ENCODE results near the gene CARD9. TPM values are rescaled to one million over a fixed set of nuclear protein-coding genes. Genes with fewer than 3 reads are reported as not detected.

Gene CARD9
- total and polyA plus RNA-seq, 2 experiments from 2014 or later = 0.11 to 0.60 TPM

- Histone ChIP-seq H3F3A (ENCODE audit: insufficient read depth) (peaks cover 8% of the 10 kb centered on the region), H3K4me3 (no peak overlapping the region), H3K9ac (no peak overlapping the region), H3K4me1 (ENCODE audit: insufficient read depth) (no peaks in the 10 kb centered on the region), H2AFZ (no peak overlapping the region), H4K20me1 (ENCODE audit: insufficient read depth) (no peaks in the 10 kb centered on the region), H3K27me3 (replicated peaks; ENCODE audit: insufficient read depth) (no peaks in the 10 kb centered on the region), H3K9me3 (ENCODE audit: low read depth) (no peaks in the 10 kb centered on the region), H3K79me2 (ENCODE audit: insufficient read depth) (no peaks in the 10 kb centered on the region), H3K4me2 (ENCODE audit: unreplicated experiment) (no peak overlapping the region), H3K9me2 (ENCODE audit: insufficient read depth) (no peaks in the 10 kb centered on the region), H3K27ac (no peak overlapping the region), H3K36me3 (ENCODE audit: low read depth) (no peaks in the 10 kb centered on the region)
- WGBS, 2 experiments (ENCODE audit: low coverage in 1 of 2, low lambda C conversion rate in 2 of 2, missing lambda C conversion rate in 2 of 2) = 63 to 76% methylated on average over 14 to 21 of the region's 21 CpGs
- TF ChIP-seq EZH2 (IDR thresholded peaks at IDR 0.05; ENCODE audit: insufficient read depth, poor library complexity, severe bottlenecking) (no peak), EZH2phosphoT487 (IDR thresholded peaks at IDR 0.05; ENCODE audit: insufficient read depth, low read depth) (no peak)
- DNase-seq = no peak
- in situ Hi-C loops (cut with MboI) = no loop called here
These were observed 55.2 kb downstream of the CARD9 start for GRCh38 chr9:136318111-136318775.

DNA sequence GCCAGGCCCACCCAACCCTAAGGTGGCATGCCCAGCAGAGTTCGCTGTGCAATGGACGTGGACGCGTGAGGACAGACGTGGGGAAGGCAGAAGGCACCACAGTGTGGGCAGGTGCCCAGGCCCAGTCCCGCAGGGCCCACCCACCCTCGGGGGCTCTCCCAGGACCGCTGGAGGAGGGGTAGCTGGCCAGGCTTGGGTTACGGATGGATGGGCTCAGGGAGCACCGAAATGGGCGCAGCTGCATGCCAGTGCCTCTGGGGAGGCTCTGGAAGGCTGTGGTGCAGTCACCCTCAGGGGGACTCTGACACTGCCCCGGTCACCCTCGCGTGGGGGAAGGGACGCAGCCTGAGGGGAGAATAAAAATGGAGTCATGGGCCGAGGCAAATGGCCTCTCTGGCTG is 55.8 kb downstream of the CARD9 start:
- Histone ChIP-seq H3K4me3 (no peak overlapping the region), H3K4me2 (ENCODE audit: unreplicated experiment) (no peak overlapping the region), H3F3A (ENCODE audit: insufficient read depth) (peaks cover 8% of the 10 kb centered on the region), H2AFZ (no peak overlapping the region), H3K9me3 (ENCODE audit: low read depth) (no peaks in the 10 kb centered on the region), H3K27me3 (replicated peaks; ENCODE audit: insufficient read depth) (no peaks in the 10 kb centered on the region), H3K9me2 (ENCODE audit: insufficient read depth) (no peaks in the 10 kb centered on the region), H3K4me1 (ENCODE audit: insufficient read depth) (no peaks in the 10 kb centered on the region), H4K20me1 (ENCODE audit: insufficient read depth) (no peaks in the 10 kb centered on the region), H3K27ac (no peak overlapping the region), H3K36me3 (ENCODE audit: low read depth) (no peaks in the 10 kb centered on the region), H3K9ac (no peak overlapping the region), H3K79me2 (ENCODE audit: insufficient read depth) (no peaks in the 10 kb centered on the region)
- in situ Hi-C loops (cut with MboI) = no loop called here
- WGBS, 2 experiments (ENCODE audit: low coverage in 1 of 2, low lambda C conversion rate in 2 of 2, missing lambda C conversion rate in 2 of 2) = 66 to 87% methylated on average over 14 to 16 of the region's 16 CpGs
- no peak for TF ChIP-seq EZH2 (IDR thresholded peaks at IDR 0.05; ENCODE audit: insufficient read depth, poor library complexity, severe bottlenecking)
- TF ChIP-seq EZH2phosphoT487 (IDR thresholded peaks at IDR 0.05; ENCODE audit: insufficient read depth, low read depth) = no peak
- DNase-seq = no peak

GRCh38 chr9:136316896-136317676 is 56.4 kb downstream of the CARD9 start:
- H3F3A ChIP-seq (ENCODE audit: insufficient read depth) = peaks cover 8% of the 10 kb centered on the region
- no peaks in the 10 kb centered on the region for H3K4me1 ChIP-seq (ENCODE audit: insufficient read depth)
- H3K4me3 ChIP-seq = no peak overlapping the region
- no peaks in the 10 kb centered on the region for H4K20me1 ChIP-seq (ENCODE audit: insufficient read depth)
- no peak for DNase-seq
- no peaks in the 10 kb centered on the region for H3K79me2 ChIP-seq (ENCODE audit: insufficient read depth)
- H3K27me3 ChIP-seq (replicated peaks; ENCODE audit: insufficient read depth) = no peaks in the 10 kb centered on the region
- WGBS, 2 experiments (ENCODE audit: low coverage in 1 of 2, low lambda C conversion rate in 2 of 2, missing lambda C conversion rate in 2 of 2) = 87 to 92% methylated on average over 13 of the region's 13 CpGs
- H3K4me2 ChIP-seq (ENCODE audit: unreplicated experiment) = no peak overlapping the region
- no peak overlapping the region for H2AFZ ChIP-seq
- H3K9me3 ChIP-seq (ENCODE audit: low read depth) = no peaks in the 10 kb centered on the region
- H3K27ac ChIP-seq = no peak overlapping the region
- no peak for TF ChIP-seq EZH2 (IDR thresholded peaks at IDR 0.05; ENCODE audit: insufficient read depth, poor library complexity, severe bottlenecking)
- no peak for TF ChIP-seq EZH2phosphoT487 (IDR thresholded peaks at IDR 0.05; ENCODE audit: insufficient read depth, low read depth)
- H3K9me2 ChIP-seq (ENCODE audit: insufficient read depth) = no peaks in the 10 kb centered on the region
- H3K9ac ChIP-seq = no peak overlapping the region
- in situ Hi-C loops (cut with MboI) = no loop called here
- H3K36me3 ChIP-seq (ENCODE audit: low read depth) = no peaks in the 10 kb centered on the region

DNA sequence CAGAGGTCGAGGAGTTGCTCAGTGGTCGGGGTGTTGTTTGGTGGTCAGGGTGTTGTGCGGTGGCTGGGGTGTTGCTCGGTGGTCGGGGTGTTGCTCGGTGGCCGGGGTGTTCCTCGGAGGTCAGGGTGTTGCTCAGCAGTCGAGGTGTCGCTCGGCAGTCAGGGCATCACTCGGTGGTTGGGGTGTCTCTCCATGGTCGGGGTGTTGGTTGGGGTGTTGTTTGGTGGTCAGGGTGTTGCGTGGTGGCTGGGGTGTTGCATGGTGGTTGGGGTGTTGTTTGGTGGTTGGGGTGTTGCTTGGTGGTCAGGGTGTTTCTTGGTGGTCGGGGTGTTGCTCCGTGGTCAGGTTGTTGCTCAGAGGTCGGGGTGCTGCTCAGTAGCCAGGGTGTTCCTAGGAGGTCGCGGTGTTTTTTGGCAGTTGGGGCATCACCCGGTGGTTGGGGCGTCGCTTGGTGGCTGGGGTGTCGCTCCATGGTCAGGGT is 57.2 kb downstream of the CARD9 start:
- Histone ChIP-seq H3K9ac (no peak overlapping the region), H3K27ac (no peak overlapping the region), H3K4me1 (ENCODE audit: insufficient read depth) (no peaks in the 10 kb centered on the region), H3K79me2 (ENCODE audit: insufficient read depth) (no peaks in the 10 kb centered on the region), H3K9me3 (ENCODE audit: low read depth) (no peaks in the 10 kb centered on the region), H2AFZ (no peak overlapping the region), H4K20me1 (ENCODE audit: insufficient read depth) (no peaks in the 10 kb centered on the region), H3K4me2 (ENCODE audit: unreplicated experiment) (no peak overlapping the region), H3K36me3 (ENCODE audit: low read depth) (no peaks in the 10 kb centered on the region), H3K9me2 (ENCODE audit: insufficient read depth) (no peaks in the 10 kb centered on the region), H3K27me3 (replicated peaks; ENCODE audit: insufficient read depth) (no peaks in the 10 kb centered on the region), H3K4me3 (no peak overlapping the region), H3F3A (ENCODE audit: insufficient read depth) (peaks cover 8% of the 10 kb centered on the region)
- no peak for TF ChIP-seq EZH2phosphoT487 (IDR thresholded peaks at IDR 0.05; ENCODE audit: insufficient read depth, low read depth)
- TF ChIP-seq EZH2 (IDR thresholded peaks at IDR 0.05; ENCODE audit: insufficient read depth, poor library complexity, severe bottlenecking) = no peak
- no peak for DNase-seq
- WGBS, 2 experiments (ENCODE audit: low coverage in 1 of 2, low lambda C conversion rate in 2 of 2, missing lambda C conversion rate in 2 of 2) = 80 to 90% methylated on average over 20 to 23 of the region's 23 CpGs
- in situ Hi-C loops (cut with MboI) = no loop called here
